H1 (cell line): ENCODE results near the gene VASH1. TPM values are rescaled to one million over a fixed set of nuclear protein-coding genes. Genes with fewer than 3 reads are reported as not detected.

Source experiments
- CTCF ChIA-PET: fragments of 300-600 bp; sonication (Branson Sonifier 250); formaldehyde crosslinking; loops from one replicate; lab custom pipeline; 2021; ENCODE audit not compliant: partially characterized antibody; lab: Charles Lee
- POLR2A ChIA-PET: fragments of 300-600 bp; sonication (Branson Sonifier 250); formaldehyde crosslinking; loops from one replicate; lab custom pipeline; 2021; ENCODE audit warnings: inconsistent platforms; ENCODE audit not compliant: partially characterized antibody; lab: Charles Lee
- DNase-seq, 2 experiments: peaks; one replicate each; pipeline versions ENCODE4 v3.0.0 to v3.0.0-alpha.2; 2010 to 2022; ENCODE audit warnings: low spot score in 2 of 2, low read depth in 1 of 2, mixed read lengths in 1 of 2
- FAIRE-seq: peaks from 2 replicates; lab custom pipeline; 2011; peaks lifted over from hg19 to GRCh38; lab: Jason Lieb, UNC
- H2AFZ ChIP-seq: 2 replicates; pipeline ENCODE4 v1.8.1; 2012; ENCODE audit warnings: low read length, inconsistent platforms
- H2AK5ac ChIP-seq: 2 replicates; pipeline ENCODE4 v1.6.1; 2013; ENCODE audit warnings: low read depth, low read length
- H2BK120ac ChIP-seq: replicated peaks from 2 replicates; pipeline ENCODE3; 2013; ENCODE audit warnings: low read depth, low read length, inconsistent platforms
- H2BK12ac ChIP-seq: 2 replicates; pipeline ENCODE4 v1.6.1; 2013; ENCODE audit warnings: low read depth, low read length
- H2BK15ac ChIP-seq: 2 replicates; pipeline ENCODE4 v1.6.1; 2013; ENCODE audit warnings: low read length
- H2BK20ac ChIP-seq: 2 replicates; pipeline ENCODE4 v1.6.1; 2013; ENCODE audit warnings: low read length
- H2BK5ac ChIP-seq: 2 replicates; pipeline ENCODE4 v1.6.1; 2013; ENCODE audit warnings: low read depth, low read length
- H3K14ac ChIP-seq: 2 replicates; pipeline ENCODE4 v1.6.1; 2013; ENCODE audit warnings: inconsistent platforms; ENCODE audit not compliant: insufficient read length
- H3K18ac ChIP-seq: 2 replicates; pipeline ENCODE4 v1.6.1; 2013; ENCODE audit warnings: low read length; ENCODE audit errors: extremely low read depth
- H3K23ac ChIP-seq: 2 replicates; pipeline ENCODE4 v1.6.1; 2013; ENCODE audit warnings: inconsistent platforms; ENCODE audit not compliant: insufficient read length
- H3K23me2 ChIP-seq: 2 replicates; pipeline ENCODE4 v1.6.1; 2013; ENCODE audit warnings: low read depth, low read length
- H3K27ac ChIP-seq: 2 replicates; pipeline ENCODE4 v1.6.1; 2011; ENCODE audit warnings: low read depth, low read length, inconsistent platforms
- H3K27me3 ChIP-seq, 4 experiments: replicated peaks in 1 of 4; 1 replicate in 1 of 4; 2 replicates in 3 of 4; pipeline versions ENCODE4 v1.6.1 to v1.8.1; 2011 to 2013; ENCODE audit warnings: low read length in 3 of 4, mild to moderate bottlenecking in 3 of 4, inconsistent platforms in 2 of 4, mixed read lengths in 2 of 4, moderate library complexity in 1 of 4; ENCODE audit not compliant: control insufficient read depth in 3 of 4, insufficient read depth in 3 of 4; ENCODE audit errors: extremely low read depth in 1 of 4
- H3K36me3 ChIP-seq, 4 experiments: 2 replicates each; pipeline versions ENCODE4 v1.6.1 to v1.8.1; 2011 to 2013; ENCODE audit warnings: mild to moderate bottlenecking in 4 of 4, low read length in 3 of 4, moderate library complexity in 2 of 4, control low read depth in 1 of 4, inconsistent platforms in 1 of 4; ENCODE audit not compliant: insufficient read depth in 4 of 4, control insufficient read depth in 2 of 4
- H3K4ac ChIP-seq: replicated peaks from 2 replicates; pipeline ENCODE3; 2013; ENCODE audit warnings: low read length, low read depth, mixed read lengths, inconsistent platforms; ENCODE audit not compliant: insufficient read length
- H3K4me1 ChIP-seq, 4 experiments: replicated peaks in 1 of 4; 1 replicate in 1 of 4; 2 replicates in 3 of 4; pipeline versions ENCODE4 v1.6.1 to v1.8.1; 2011 to 2013; ENCODE audit warnings: low read length in 3 of 4, inconsistent platforms in 2 of 4, mixed read lengths in 1 of 4; ENCODE audit not compliant: insufficient read depth in 4 of 4, control insufficient read depth in 3 of 4
- H3K4me2 ChIP-seq, 2 experiments: 2 replicates each; pipeline versions ENCODE4 v1.6.1 to v1.8.1; 2011 to 2013; ENCODE audit warnings: low read depth in 2 of 2, low read length in 2 of 2, control low read depth in 1 of 2, inconsistent platforms in 1 of 2, mild to moderate bottlenecking in 1 of 2; ENCODE audit not compliant: insufficient read depth in 1 of 2
- H3K4me3 ChIP-seq, 4 experiments: fragments of 200-600, 300-600 bp in 1 of 4; sonication (generic), shearing (Covaris generic), sonication (Bioruptor Twin) in 1 of 4; 2 replicates each; pipeline versions ENCODE4 v1.5.1 to v1.8.1; 2011 to 2016; ENCODE audit warnings: low read length in 4 of 4, low read depth in 3 of 4, control low read depth in 2 of 4, inconsistent platforms in 2 of 4, mild to moderate bottlenecking in 2 of 4, mixed read lengths in 1 of 4, moderate library complexity in 1 of 4; ENCODE audit not compliant: insufficient read depth in 2 of 4; ENCODE audit errors: extremely low read depth in 1 of 4
- H3K56ac ChIP-seq: replicated peaks from 2 replicates; pipeline ENCODE3; 2013; ENCODE audit warnings: low read depth, mild to moderate bottlenecking, mixed read lengths, low read length, inconsistent platforms; ENCODE audit not compliant: insufficient read length
- H3K79me1 ChIP-seq: 2 replicates; pipeline ENCODE4 v1.6.1; 2013; ENCODE audit warnings: low read depth, low read length, control low read depth
- H3K79me2 ChIP-seq, 2 experiments: 2 replicates each; pipeline versions ENCODE4 v1.6.1 to v1.8.1; 2012 to 2013; ENCODE audit warnings: low read length in 2 of 2, mild to moderate bottlenecking in 2 of 2, inconsistent platforms in 1 of 2; ENCODE audit not compliant: insufficient read depth in 2 of 2, control insufficient read depth in 1 of 2
- H3K9ac ChIP-seq, 4 experiments: replicated peaks in 1 of 4; 1 replicate in 1 of 4; 2 replicates in 3 of 4; pipeline versions ENCODE4 v1.6.1 to v1.8.1; 2011 to 2013; ENCODE audit warnings: low read depth in 3 of 4, low read length in 3 of 4, control low read depth in 2 of 4, mild to moderate bottlenecking in 2 of 4, moderate library complexity in 2 of 4, inconsistent platforms in 1 of 4; ENCODE audit errors: extremely low read depth in 1 of 4
- H3K9me3 ChIP-seq, 2 experiments: 2 replicates each; pipeline versions ENCODE4 v1.6.1 to v1.8.1; 2012 to 2013; ENCODE audit warnings: mild to moderate bottlenecking in 2 of 2, moderate library complexity in 2 of 2, control low read depth in 1 of 2, inconsistent platforms in 1 of 2, low read depth in 1 of 2, low read length in 1 of 2, mixed read lengths in 1 of 2; ENCODE audit not compliant: insufficient read depth in 2 of 2
- H4K20me1 ChIP-seq, 2 experiments: replicated peaks in 1 of 2; 2 replicates each; pipeline versions ENCODE3 to v1.8.1; 2011 to 2013; ENCODE audit warnings: inconsistent platforms in 2 of 2, low read length in 2 of 2, mild to moderate bottlenecking in 1 of 2; ENCODE audit not compliant: insufficient read depth in 2 of 2, control insufficient read depth in 1 of 2
- H4K5ac ChIP-seq: 2 replicates; pipeline ENCODE4 v1.6.1; 2013; ENCODE audit warnings: low read length, low read depth, mixed read lengths, inconsistent platforms; ENCODE audit not compliant: insufficient read length
- H4K8ac ChIP-seq: 2 replicates; pipeline ENCODE4 v1.8.0; 2013; ENCODE audit warnings: mild to moderate bottlenecking, moderate library complexity, low read length, inconsistent platforms; ENCODE audit not compliant: insufficient read depth; ENCODE audit errors: extremely low read depth
- H4K91ac ChIP-seq: replicated peaks from 2 replicates; pipeline ENCODE3; 2013; ENCODE audit warnings: low read length, mixed read lengths, inconsistent platforms; ENCODE audit not compliant: insufficient read length
- ATF2 ChIP-seq: IDR thresholded peaks from 2 replicates; pipeline ENCODE4 v1.6.1; 2012; ENCODE audit warnings: low read length, inconsistent platforms
- CHD1 ChIP-seq: IDR thresholded peaks from 2 replicates; pipeline ENCODE4 v1.6.1; 2012; ENCODE audit warnings: low read depth, low read length, improper control_type of control experiment
- SIX5 ChIP-seq: IDR thresholded peaks from 2 replicates; pipeline ENCODE4 v1.6.1; 2011; ENCODE audit warnings: mild to moderate bottlenecking, low read depth, low read length
- SRF ChIP-seq: IDR thresholded peaks from 2 replicates; pipeline ENCODE4 v1.6.1; 2011; ENCODE audit warnings: mild to moderate bottlenecking, low read depth, low read length, moderate library complexity
- SUZ12 ChIP-seq: fragments of 200-600 bp; sonication (generic); IDR thresholded peaks from 2 replicates; pipeline ENCODE4 v1.6.1; 2012; ENCODE audit warnings: mild to moderate bottlenecking, inconsistent platforms, low read length, moderate library complexity, mixed read lengths
- WGBS, 2 experiments: shearing (Covaris generic) in 1 of 2; methylation state at CpG; one replicate each; pipeline versions ENCODE4 v1.1.6 to v1.1.7; 2013 to 2015; ENCODE audit warnings: low lambda C conversion rate in 2 of 2, mixed read lengths in 2 of 2, inconsistent platforms in 1 of 2, low coverage in 1 of 2, missing lambda C conversion rate in 1 of 2; ENCODE audit not compliant: insufficient replicate concordance in 2 of 2, insufficient coverage in 1 of 2, insufficient read length in 1 of 2; ENCODE audit errors: extremely low coverage in 1 of 2, missing lambda C conversion rate in 1 of 2; 5-methylcytosine and 5-hydroxymethylcytosine counted together
- polyA plus RNA-seq, 7 experiments: library from polyadenylated mRNA; depleted of rRNA in 3 of 7; stranded (reverse) in 5 of 7; unstranded in 2 of 7; fragments of >200 nt in 5 of 7; fragments of 200-250 nt in 2 of 7; gene quantifications; 1 replicate in 5 of 7; 2 replicates in 1 of 7; 4 replicates in 1 of 7; pipeline versions ENCODE4 v1.2.1 to v1.2.3, GENCODE V29; 2011 to 2013; ENCODE audit warnings: missing spikeins in 2 of 7, mixed read lengths in 2 of 7
- total RNA-seq: library from RNA; stranded (reverse); fragmentation: NEBNext Ultra II Directional; extraction: Animal tissue kit (Norgen Biotek cat#: 25700); gene quantifications from 2 replicates; pipeline ENCODE4 v1.2.1, GENCODE V29; 2021
- TF ChIP-seq, protein P1 (sequence below), 3 experiments: IDR thresholded peaks; 1 replicate in 2 of 3; 2 replicates in 1 of 3; pipeline versions ENCODE4 v1.5.1 to v1.6.1; 2011; ENCODE audit warnings: low read length in 3 of 3, mild to moderate bottlenecking in 3 of 3, inconsistent platforms in 2 of 3, low read depth in 1 of 3, moderate library complexity in 1 of 3; ENCODE audit not compliant: insufficient read depth in 1 of 3; ENCODE audit errors: control extremely low read depth in 1 of 3

VASH1 gene
- total and polyA plus RNA-seq, 2 of the 8 experiments (the other 6 are each of a cell fraction or from before 2014, with no cell fraction given) = 3.1 to 6.4 TPM

DNA sequence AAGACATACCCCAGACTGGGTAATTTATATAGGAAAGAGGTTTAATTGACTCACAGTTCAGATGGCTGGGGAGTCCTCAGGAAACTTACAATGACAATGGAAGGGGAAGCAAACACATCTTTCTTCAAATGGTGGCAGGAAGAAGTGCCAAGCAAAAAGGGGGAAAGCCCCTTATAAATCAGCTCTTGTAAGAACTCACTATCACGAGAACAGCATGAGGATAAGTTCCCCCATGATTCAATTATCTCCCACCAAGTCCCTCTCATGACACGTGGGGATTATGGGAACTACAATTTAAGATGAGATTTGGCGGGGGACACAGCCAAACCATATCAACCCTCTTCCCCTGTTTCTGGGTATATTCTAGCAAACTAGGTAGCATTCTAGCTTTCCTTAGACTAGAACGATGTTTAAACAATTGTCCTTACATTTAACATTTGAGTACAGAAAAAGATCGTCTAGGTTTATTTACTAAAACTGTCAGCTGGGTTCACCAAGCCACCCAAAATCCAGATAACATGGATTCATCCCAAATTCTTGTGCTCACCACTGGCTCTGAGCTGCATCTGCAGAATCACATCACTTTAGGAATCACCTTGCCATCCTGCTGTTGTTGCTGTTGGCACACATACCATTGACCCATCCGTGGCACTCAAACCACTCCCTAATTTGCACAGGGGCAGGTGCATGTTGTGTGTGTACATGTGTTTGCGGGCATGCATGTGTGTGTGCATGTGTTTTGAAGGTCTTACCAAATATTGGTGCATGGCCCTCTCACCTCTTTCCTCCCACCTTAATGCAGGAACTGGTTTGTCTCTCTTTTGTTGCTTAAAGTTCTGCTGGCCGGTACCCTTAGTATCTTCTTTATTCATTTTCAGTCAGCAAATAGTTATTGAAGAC, 36.4 kb upstream of the VASH1 start:
- H3K18ac ChIP-seq = no peak overlapping the region
- H4K91ac ChIP-seq = no peak overlapping the region
- no peak overlapping the region for H3K9ac ChIP-seq
- no peak overlapping the region for H2BK15ac ChIP-seq
- H3K4me2 ChIP-seq = no peak overlapping the region
- no peak overlapping the region for H4K5ac ChIP-seq
- no peak overlapping the region for H3K56ac ChIP-seq
- no peak overlapping the region for H2AFZ ChIP-seq
- ChIA-PET POLR2A (interaction anchor here (0.8 to 1.1 kb wide), 2 partner anchors 52 to 87 kb away, joined by 3 to 4 read pairs; no protein-coding TSS in a partner anchor), CTCF (interaction anchor here (1.7 to 5.6 kb wide), 3 partner anchors 15 to 60 kb away, joined by 4 to 33 read pairs (median 30); no protein-coding TSS in a partner anchor)
- no peaks in the 10 kb centered on the region for H3K23me2 ChIP-seq
- H2BK5ac ChIP-seq = no peak overlapping the region
- no peaks in the 10 kb centered on the region for H3K27me3 ChIP-seq
- no peaks in the 10 kb centered on the region for H3K36me3 ChIP-seq
- H2BK12ac ChIP-seq = no peak overlapping the region
- H3K27ac ChIP-seq = no peak overlapping the region
- H3K9me3 ChIP-seq = no peaks in the 10 kb centered on the region
- no peaks in the 10 kb centered on the region for H4K20me1 ChIP-seq
- H3K14ac ChIP-seq = no peak overlapping the region
- no peak overlapping the region for H2BK20ac ChIP-seq
- no peak overlapping the region for H2AK5ac ChIP-seq
- H3K4ac ChIP-seq = no peak overlapping the region
- DNase-seq (no peak), FAIRE-seq (no peak)
- peaks cover 0 to 8% (median 5%) of the 10 kb centered on the region in 4 experiments; a peak in 5 of 7 replicates for H3K4me1 ChIP-seq
- no peak overlapping the region for H2BK120ac ChIP-seq
- no peak overlapping the region for H3K4me3 ChIP-seq
- 65% methylated on average over 8 of the region's 8 CpGs; no CpG with 5 or more reads in 1 of the 2 experiments for WGBS, 2 experiments
- no peak overlapping the region for H3K23ac ChIP-seq
- no peaks in the 10 kb centered on the region for H3K79me2 ChIP-seq
- no peak overlapping the region; the same call in 1 of the 2 replicates for H4K8ac ChIP-seq
- no peaks in the 10 kb centered on the region for H3K79me1 ChIP-seq
- no peak for TF ChIP-seq SRF
- no peak for TF ChIP-seq ATF2
- no peak for TF ChIP-seq SIX5
- no peak for TF ChIP-seq SUZ12
- TF ChIP-seq CHD1 = no peak
- TF ChIP-seq, protein P1, sequence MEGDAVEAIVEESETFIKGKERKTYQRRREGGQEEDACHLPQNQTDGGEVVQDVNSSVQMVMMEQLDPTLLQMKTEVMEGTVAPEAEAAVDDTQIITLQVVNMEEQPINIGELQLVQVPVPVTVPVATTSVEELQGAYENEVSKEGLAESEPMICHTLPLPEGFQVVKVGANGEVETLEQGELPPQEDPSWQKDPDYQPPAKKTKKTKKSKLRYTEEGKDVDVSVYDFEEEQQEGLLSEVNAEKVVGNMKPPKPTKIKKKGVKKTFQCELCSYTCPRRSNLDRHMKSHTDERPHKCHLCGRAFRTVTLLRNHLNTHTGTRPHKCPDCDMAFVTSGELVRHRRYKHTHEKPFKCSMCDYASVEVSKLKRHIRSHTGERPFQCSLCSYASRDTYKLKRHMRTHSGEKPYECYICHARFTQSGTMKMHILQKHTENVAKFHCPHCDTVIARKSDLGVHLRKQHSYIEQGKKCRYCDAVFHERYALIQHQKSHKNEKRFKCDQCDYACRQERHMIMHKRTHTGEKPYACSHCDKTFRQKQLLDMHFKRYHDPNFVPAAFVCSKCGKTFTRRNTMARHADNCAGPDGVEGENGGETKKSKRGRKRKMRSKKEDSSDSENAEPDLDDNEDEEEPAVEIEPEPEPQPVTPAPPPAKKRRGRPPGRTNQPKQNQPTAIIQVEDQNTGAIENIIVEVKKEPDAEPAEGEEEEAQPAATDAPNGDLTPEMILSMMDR (IDR thresholded peaks at IDR 0.05; ENCODE audit: control extremely low read depth in 1 of 3, insufficient read depth in 1 of 3, low read depth in 1 of 3, low read length in 3 of 3) = no peak
